GM21526 (cell line): ENCODE data around the gene BCAT1.
"Not testable (repeated sequence)": the region's sequence is repeated elsewhere in the genome, so short reads cannot be mapped to it uniquely, and the experiment has no call there.

Experiments used
- ATAC-seq: cut with Tn5 transposase; IDR thresholded peaks from one replicate; pipeline ENCODE4 v1.9.1; 2021; ENCODE audit warnings: moderate library complexity; ENCODE audit not compliant: unreplicated experiment, low FRiP score

BCAT1 gene

DNA sequence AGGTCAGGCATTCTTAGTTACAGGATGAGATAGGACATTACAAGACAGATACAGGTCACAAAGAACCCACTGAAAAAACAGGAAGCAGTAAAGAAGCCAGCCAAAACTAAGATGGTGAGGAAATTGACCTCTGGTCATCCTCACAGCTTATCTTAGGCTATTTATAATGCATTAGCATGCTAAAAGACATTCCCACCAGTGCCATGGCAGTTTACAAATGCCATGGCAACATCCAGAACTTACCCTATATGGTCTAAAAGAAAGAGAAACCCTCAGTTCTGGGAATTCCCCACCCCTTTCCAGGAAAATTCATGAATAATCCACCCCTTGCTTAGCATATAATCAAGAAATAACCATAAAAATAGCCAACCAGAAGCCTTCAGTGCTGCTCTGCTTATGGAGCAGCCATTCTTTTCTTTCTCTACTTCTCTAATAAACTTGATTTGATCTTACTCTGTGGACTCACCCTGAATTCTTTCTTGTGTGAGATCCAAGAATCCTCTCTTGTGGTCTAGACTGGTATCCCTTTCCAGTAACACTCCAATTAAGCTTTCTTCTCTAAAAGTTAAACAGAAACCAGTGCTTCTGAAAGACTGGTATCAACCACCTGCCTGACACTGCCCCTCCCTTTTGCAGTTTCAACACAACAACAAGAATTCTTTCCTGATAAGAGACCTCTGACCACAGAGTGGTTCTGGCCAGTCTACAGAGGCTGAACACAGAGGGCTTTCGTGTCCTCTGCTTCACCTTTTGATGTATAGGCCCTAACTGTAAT, 86.9 kb downstream of the BCAT1 start:
- ATAC-seq = no peak

DNA sequence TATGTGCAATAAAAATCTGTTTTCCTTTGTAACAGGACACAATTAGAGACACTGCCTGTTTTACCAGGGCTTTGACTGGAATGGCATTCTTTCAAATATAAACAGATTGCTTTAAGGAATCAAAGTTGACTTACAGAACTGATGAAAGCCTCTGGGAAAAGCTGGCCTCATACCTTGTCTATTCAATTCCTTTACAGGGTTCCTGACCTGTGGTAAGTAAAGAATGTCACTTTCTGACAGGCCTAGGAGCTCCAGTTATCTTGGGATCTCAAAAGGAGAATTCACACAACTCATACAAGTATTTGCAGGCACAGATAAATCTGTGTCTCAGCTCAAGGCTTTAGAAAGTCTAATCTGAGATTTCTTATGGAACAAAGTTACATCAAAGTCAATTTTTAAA, 88.4 kb downstream of the BCAT1 start:
- ATAC-seq = no peak

DNA sequence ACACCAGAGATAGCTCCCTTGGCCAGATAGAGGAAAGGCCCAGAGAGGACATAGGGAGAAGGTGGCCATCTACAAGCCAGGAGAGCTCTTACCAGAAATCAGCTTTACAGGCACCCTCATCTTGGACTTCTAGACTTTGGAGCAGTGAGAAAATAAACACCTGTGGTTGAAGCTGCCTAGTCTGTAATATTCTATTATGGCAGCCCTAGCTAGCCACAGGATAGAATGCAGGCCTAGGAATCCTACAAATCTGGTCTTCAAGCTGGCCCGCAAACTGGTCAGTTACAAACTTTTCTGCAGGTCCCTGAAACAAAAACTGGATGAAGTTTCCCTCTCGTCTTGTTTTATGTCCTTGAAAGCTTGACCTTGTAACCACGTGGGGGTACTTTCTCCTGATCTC, 92.4 kb downstream of the BCAT1 start:
- no peak for ATAC-seq

GRCh38 chr12:24854908-24855307, 94.0 kb downstream of the BCAT1 start:
- ATAC-seq = no peak

GRCh38 chr12:24854017-24854416, 94.9 kb downstream of the BCAT1 start:
- no peak for ATAC-seq

DNA sequence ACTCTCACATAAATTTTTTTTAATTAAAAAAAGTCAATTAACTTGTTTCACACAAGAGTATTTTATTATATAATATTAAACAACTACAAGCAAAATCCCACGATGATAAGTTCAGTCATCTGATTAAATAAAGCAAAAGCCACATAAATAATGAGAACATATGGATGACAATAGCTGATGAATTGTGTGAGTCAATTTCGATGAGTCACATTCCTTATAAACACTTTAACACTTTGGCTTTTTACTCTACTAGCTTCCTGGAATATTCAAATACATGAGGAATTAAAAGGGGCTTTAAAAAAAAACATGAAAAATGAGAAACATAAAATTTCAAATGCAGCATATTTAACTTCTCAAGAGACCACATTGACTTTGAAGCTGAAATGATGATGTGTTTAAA, 95.3 kb downstream of the BCAT1 start:
- ATAC-seq = no peak

- no peak for ATAC-seq
Observed at GRCh38 chr12:24853094-24853493, 95.8 kb downstream of the BCAT1 start.

DNA sequence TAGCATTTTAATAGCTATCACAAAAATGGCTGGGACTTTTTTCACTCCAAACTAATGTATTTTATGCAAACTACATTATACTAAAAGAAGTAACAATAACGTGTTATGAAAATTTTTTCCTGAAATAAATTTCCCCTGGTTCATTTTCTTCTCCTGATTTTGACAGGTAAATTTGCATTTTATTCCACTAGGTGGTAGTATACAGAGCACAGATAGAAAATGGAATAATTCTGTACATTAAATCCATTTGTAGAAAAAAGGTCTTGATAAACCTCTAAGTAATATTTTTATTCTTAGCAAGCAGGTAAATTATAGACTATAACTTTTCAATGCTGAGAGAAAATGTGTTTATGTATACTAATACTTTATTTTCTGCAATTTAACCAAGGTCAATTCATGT, 96.5 kb downstream of the BCAT1 start:
- ATAC-seq = no peak

DNA sequence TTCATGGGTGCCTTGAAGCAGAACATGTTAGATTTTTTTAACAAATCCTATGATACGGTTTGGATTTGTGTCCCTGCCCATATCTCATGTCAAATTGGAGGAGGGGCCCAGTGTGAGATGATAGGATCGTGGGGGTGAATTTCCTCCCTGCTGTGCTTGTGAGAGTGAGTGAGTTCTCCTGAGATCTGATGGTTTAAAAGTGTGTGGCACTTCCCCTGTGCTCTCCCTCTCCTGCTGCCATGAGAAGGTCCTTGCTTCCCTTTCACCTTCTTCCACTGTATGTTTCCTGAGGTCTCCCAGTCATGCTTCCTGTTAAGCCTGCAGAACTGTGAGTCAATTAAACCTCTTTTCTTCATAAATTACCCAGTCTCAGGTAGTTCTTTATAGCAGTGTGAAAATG, 97.0 kb downstream of the BCAT1 start:
- ATAC-seq = not testable (repeated sequence)

GRCh38 chr12:24851341-24851740, 97.6 kb downstream of the BCAT1 start:
- ATAC-seq = no peak

- no peak for ATAC-seq
Observed at GRCh38 chr12:24850496-24850895, 98.4 kb downstream of the BCAT1 start.

DNA sequence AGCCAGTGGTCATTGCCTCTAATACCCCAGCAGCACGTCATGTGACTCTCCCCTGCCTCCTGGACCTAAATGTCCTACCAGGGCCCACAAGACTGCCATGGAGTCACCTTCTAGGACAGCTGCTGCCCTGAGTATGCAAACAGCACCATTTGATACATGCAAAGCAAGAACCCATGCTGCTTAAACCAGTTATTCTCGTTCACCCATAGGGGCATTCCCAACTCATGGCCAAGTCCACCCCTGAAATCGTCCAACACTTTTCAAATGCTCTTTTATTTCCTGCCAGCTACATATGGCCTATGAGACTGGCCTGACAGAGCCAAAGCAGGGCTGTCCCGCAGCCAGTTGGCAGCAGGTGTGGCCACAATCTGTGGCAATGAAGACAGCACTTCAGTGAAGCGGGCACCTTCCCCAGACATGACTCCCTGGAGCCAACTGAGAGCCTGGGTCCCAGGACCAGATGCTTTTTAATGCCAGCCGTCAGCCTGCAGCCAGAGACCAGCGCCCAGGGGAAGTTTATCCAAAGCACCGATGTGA, 99.9 kb downstream of the BCAT1 start:
- ATAC-seq = no peak

- no peak for ATAC-seq
Observed at GRCh38 chr12:24846689-24847088, 102.2 kb downstream of the BCAT1 start.

DNA sequence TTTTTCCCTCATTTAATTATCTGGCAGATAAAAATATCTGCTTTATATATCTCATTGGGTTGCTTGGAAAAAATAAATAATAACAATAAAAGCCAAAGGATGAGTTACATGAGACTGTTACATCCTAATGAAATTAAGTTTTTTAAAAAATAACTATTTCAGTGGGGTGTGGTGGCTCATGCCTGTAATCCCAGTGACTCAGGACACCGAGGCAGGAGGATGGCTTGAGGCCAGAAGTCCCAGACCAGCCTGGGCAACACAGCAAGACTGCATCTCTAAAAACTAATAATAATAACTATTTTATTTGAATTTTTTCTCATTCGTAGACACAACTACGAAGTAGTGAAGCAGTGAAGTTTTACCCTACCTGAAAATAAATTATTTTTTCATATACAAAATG, 103.3 kb downstream of the BCAT1 start:
- no peak for ATAC-seq

GRCh38 chr12:24840046-24840800, 108.7 kb downstream of the BCAT1 start:
- no peak for ATAC-seq

DNA sequence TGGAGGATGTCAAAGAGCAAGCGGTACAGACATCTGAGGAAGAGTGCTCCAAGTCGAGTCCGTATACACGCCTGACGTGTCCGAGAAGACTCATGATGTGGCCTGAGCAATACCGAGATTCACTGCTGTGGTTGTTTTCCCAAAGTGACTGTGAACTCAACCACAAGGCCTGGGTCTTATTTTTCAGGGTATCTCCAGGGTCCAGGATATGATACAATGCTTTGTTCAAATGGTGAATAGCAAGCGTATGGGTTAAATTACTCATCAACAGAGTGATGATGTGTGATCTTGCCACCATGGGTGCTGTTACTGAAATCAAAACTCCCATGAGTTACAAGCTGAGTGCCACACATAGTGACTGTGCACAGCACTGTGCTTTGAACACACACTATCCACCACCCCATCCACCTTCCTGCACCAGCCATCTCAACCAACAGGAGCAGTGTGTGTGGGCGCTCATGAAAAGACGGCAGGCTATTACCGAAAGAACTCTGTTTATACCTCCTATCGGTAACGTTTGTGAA, 109.6 kb downstream of the BCAT1 start:
- peak; percentile 78 for ATAC-seq

GRCh38 chr12:24838531-24838950, 110.4 kb downstream of the BCAT1 start:
- ATAC-seq = peak; percentile 46

- ATAC-seq = no peak
Observed at GRCh38 chr12:24835377-24835776, 113.5 kb downstream of the BCAT1 start.

- no peak for ATAC-seq
Observed at GRCh38 chr12:24833513-24833912, 115.4 kb downstream of the BCAT1 start.

DNA sequence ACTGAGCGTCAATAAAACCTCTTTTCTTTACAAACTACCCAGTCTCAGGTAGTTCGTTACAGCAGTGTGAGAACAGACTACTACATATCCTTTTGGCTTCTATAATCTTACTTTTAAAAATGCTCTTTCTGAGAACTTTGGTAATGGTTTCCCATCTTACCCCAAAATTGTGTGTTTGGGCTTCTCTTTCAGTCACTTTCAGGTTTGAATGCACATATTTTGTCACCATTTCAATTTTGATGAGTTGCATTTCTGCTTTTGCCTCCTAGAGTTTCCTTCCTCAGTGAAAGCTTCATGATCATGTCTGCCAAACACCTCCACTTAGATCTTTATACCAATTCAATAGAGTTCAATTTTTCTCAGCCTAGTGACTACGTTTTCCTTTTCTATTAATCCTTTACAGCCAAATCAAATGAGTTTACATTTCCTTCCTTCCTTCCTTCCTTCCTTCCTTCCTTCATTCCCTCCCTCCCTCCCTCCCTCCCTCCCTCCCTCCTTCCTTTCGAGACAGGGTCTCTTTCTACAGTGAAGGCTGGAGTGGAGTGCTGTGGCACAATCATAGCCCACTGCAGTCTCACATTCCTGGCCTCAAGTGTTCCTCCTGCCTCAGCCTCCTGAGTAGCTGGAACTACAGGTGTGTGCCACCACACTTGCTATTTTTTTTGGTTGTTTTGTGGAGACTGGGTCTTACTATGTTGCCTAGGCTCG, 124.9 kb downstream of the BCAT1 start:
- no peak for ATAC-seq
